Bronchial epithelial cell (primary cell): ENCODE measurements around the gene ATF3. TPM values are rescaled to one million over a fixed set of nuclear protein-coding genes. Genes with fewer than 3 reads are reported as not detected.

Source experiments
- DNase-seq: peaks from one replicate; pipeline ENCODE4 v3.0.0-alpha.2; 2010; ENCODE audit warnings: low read depth
- FAIRE-seq: peaks from 2 replicates; lab custom pipeline; 2011; peaks lifted over from hg19 to GRCh38; lab: Jason Lieb, UNC
- H3K27me3 ChIP-seq: 2 replicates; pipeline ENCODE4 v1.5.1; 2011; ENCODE audit warnings: low read length; ENCODE audit not compliant: control insufficient read depth, insufficient read depth
- H3K36me3 ChIP-seq: 2 replicates; pipeline ENCODE4 v1.5.1; 2011; ENCODE audit warnings: low read length; ENCODE audit not compliant: control insufficient read depth, insufficient read depth
- H3K4me3 ChIP-seq: 2 replicates; pipeline ENCODE4 v1.5.1; 2011; ENCODE audit warnings: mild to moderate bottlenecking, low read depth, low read length, control low read depth
- total RNA-seq: library from RNA; depleted of rRNA; stranded (reverse); fragments of >200 nt; gene quantifications from 2 replicates; pipeline ENCODE4 v1.2.1, GENCODE V29; 2014
- TF ChIP-seq, protein P1 (sequence below): IDR thresholded peaks from 2 replicates; pipeline ENCODE4 v1.5.1; 2011; ENCODE audit warnings: mild to moderate bottlenecking, moderate library complexity, low read length, control low read depth, inconsistent platforms; ENCODE audit not compliant: insufficient read depth, severe bottlenecking

ATF3 gene
- total RNA-seq, 1 donor from 2014 or later = 19.2 TPM

DNA sequence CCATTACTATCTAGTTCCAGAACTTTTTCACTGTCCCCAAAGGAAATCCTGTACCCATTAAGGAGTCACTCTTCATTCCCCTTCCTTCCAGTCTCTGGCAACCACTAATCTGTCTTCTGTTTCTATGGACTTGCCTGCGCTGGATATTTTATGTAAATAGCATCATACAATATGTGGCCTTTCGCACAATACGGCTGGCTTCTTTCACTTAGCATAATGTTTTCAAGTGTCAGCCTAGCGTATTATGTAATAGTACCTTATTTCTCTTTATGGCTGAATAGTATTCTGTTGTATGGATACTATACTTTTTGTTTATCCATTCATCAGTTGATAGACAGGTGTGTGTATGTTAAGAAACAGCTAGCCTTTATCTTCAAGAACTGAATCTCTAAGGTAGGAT, 14.3 kb downstream of the ATF3 start:
- peaks cover 18% of the 10 kb centered on the region for H3K36me3 ChIP-seq
- FAIRE-seq (no peak), DNase-seq (peak; percentile 52)
- peaks cover 1% of the 10 kb centered on the region for H3K27me3 ChIP-seq
- H3K4me3 ChIP-seq = no peak overlapping the region
- TF ChIP-seq, protein P1, sequence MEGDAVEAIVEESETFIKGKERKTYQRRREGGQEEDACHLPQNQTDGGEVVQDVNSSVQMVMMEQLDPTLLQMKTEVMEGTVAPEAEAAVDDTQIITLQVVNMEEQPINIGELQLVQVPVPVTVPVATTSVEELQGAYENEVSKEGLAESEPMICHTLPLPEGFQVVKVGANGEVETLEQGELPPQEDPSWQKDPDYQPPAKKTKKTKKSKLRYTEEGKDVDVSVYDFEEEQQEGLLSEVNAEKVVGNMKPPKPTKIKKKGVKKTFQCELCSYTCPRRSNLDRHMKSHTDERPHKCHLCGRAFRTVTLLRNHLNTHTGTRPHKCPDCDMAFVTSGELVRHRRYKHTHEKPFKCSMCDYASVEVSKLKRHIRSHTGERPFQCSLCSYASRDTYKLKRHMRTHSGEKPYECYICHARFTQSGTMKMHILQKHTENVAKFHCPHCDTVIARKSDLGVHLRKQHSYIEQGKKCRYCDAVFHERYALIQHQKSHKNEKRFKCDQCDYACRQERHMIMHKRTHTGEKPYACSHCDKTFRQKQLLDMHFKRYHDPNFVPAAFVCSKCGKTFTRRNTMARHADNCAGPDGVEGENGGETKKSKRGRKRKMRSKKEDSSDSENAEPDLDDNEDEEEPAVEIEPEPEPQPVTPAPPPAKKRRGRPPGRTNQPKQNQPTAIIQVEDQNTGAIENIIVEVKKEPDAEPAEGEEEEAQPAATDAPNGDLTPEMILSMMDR = no peak

DNA sequence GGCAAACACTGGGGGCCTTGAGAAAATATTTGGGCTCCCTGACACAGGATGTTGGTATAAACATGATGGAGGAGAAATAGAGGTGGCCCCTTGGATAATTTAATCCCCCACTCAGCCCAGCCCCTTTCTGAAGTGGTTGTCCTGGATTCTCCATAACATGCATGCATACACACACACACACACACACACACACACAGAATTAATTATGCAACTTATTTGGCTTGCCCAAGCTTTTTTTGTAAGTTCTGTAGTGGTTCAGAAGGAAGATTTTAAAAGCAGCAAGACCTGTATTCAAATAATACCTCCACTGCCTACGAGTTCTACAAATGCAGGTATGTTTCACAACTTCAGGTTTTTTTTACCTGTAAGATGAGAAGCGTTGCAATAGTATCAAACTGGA, 15.0 kb downstream of the ATF3 start:
- Histone ChIP-seq H3K36me3 (peaks cover 12% of the 10 kb centered on the region), H3K4me3 (no peak overlapping the region), H3K27me3 (peaks cover 1% of the 10 kb centered on the region)
- FAIRE-seq (no peak), DNase-seq (peak; percentile 32)
- TF ChIP-seq, protein P1 = no peak

DNA sequence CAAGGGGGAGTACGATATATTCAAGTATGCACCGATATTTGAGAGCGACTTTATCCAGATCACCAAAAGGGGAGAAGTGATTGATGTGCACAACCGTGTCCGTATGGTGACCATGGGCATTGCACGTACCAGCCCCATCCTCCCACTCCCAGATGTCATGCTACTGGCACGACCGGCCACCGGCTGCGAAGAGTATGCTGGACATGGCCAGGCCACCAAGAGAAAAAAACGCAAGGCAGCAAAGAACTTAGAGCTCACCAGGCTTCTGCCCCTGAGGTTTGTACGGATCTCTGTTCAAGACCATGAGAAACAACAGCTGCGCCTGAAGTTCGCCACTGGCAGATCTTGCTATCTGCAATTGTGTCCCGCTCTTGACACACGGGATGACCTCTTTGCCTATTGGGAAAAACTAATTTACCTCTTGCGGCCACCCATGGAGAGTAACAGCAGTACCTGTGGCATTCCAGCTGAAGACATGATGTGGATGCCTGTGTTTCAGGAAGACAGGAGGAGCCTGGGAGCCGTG, 16.5 kb downstream of the ATF3 start:
- FAIRE-seq = no peak
- Histone ChIP-seq H3K36me3 (peaks cover under 1% of the 10 kb centered on the region), H3K27me3 (peaks cover 1% of the 10 kb centered on the region), H3K4me3 (no peak overlapping the region)
- no peak for DNase-seq
- TF ChIP-seq, protein P1 = no peak

DNA sequence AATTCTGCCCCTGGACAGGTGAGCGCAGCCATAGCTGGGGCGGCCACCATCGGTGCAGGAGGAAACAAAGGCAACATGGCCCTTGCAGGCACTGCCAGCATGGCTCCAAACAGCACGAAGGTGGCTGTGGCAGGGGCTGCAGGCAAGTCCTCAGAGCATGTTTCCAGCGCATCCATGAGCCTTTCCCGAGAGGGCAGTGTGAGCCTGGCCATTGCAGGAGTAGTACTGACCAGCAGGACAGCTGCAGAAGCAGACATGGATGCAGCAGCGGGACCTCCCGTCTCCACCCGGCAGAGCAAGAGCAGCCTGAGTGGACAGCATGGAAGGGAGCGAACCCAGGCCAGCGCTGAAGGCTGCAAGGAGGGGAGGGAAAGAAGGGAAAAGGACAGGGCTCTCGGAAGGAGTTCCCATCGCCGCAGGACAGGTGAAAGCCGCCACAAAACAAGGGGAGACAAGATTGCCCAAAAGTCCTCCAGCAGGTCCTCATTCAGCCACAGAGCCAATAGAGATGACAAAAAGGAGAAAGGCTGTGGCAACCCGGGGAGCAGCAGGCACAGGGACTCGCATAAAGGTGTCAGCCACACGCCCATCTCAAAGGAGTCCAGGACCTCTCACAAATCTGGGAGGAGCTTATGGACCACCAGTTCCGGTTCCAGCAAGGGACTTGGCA, 17.4 kb downstream of the ATF3 start:
- no peak for FAIRE-seq
- TF ChIP-seq, protein P1 = no peak

DNA sequence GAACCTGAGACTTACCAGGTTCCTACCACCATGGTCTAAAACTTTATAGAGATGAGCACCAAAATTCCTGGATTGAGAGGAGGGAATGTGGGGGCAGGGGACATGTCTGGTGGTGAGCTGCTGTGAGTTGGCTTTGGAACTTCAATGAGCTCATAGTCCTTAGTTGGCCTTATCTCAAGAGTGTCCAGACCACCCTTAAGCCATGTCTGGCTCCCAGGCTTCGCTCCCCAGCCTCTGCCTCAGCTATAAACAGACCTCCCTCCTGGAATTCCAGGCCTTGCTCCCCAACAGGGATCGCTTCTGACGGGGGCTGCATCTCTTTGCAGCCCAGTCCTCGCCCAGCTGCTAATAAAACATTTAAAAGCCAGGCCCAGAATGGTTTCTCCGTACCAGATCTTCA, 19.5 kb downstream of the ATF3 start:
- FAIRE-seq = no peak

More for the DNA sequence above, 17.4 kb downstream of the ATF3 start:
- Histone ChIP-seq H3K36me3 (no peaks in the 10 kb centered on the region), H3K27me3 (peaks cover 3% of the 10 kb centered on the region), H3K4me3 (no peak overlapping the region)
- no peak for DNase-seq

More for the DNA sequence above, 19.5 kb downstream of the ATF3 start:
- Histone ChIP-seq H3K36me3 (no peaks in the 10 kb centered on the region), H3K27me3 (peaks cover 3% of the 10 kb centered on the region), H3K4me3 (no peak overlapping the region)
- DNase-seq = no peak
- TF ChIP-seq, protein P1 = no peak
